ENCODE measurements around the gene MEGF11.
"Not testable (repeated sequence)": the region's sequence is repeated elsewhere in the genome, so short reads cannot be mapped to it uniquely, and the experiment has no call there.

MEGF11 gene

GRCh38 chr15:66019826-66020398 lies 233.6 kb downstream of the MEGF11 start:
- DNase-seq: no peak

- no peak for DNase-seq
Observed at GRCh38 chr15:66019368-66019767, 234.2 kb downstream of the MEGF11 start.

GRCh38 chr15:66018488-66018797 lies 235.1 kb downstream of the MEGF11 start:
- DNase-seq: no peak

GRCh38 chr15:66017792-66018487 lies 235.6 kb downstream of the MEGF11 start:
- DNase-seq: no peak

- DNase-seq: no peak
Observed at GRCh38 chr15:66017000-66017399, 236.6 kb downstream of the MEGF11 start.

- DNase-seq: no peak
Observed at GRCh38 chr15:66016199-66016598, 237.4 kb downstream of the MEGF11 start.

- DNase-seq: no peak
Observed at GRCh38 chr15:66014635-66015182, 238.8 kb downstream of the MEGF11 start.

- no peak for DNase-seq
Observed at GRCh38 chr15:66014022-66014421, 239.5 kb downstream of the MEGF11 start.

- DNase-seq: no peak
Observed at GRCh38 chr15:66008940-66009562, 244.5 kb downstream of the MEGF11 start.

- no peak for DNase-seq
Observed at GRCh38 chr15:66007663-66008262, 245.8 kb downstream of the MEGF11 start.

- no peak for DNase-seq
Observed at GRCh38 chr15:66006986-66007385, 246.6 kb downstream of the MEGF11 start.

GRCh38 chr15:66004618-66005262 lies 248.8 kb downstream of the MEGF11 start:
- no peak for DNase-seq

- not testable (repeated sequence) for DNase-seq
Observed at GRCh38 chr15:66003129-66003528, 250.4 kb downstream of the MEGF11 start.

GRCh38 chr15:66001717-66002426 lies 251.7 kb downstream of the MEGF11 start:
- no peak for DNase-seq

- DNase-seq: no peak
Observed at GRCh38 chr15:66001042-66001441, 252.5 kb downstream of the MEGF11 start.

- no peak for DNase-seq
Observed at GRCh38 chr15:65998486-65998885, 255.1 kb downstream of the MEGF11 start.

- no peak for DNase-seq
Observed at GRCh38 chr15:65996901-65997300, 256.6 kb downstream of the MEGF11 start.

- DNase-seq: no peak
Observed at GRCh38 chr15:65994832-65995231, 258.7 kb downstream of the MEGF11 start.

- DNase-seq: no peak
Observed at GRCh38 chr15:65993762-65994161, 259.8 kb downstream of the MEGF11 start.

GRCh38 chr15:65993236-65993635 lies 260.3 kb downstream of the MEGF11 start:
- no peak for DNase-seq

GRCh38 chr15:65991721-65992483 lies 261.6 kb downstream of the MEGF11 start:
- no peak for DNase-seq

Measured in activated CD4-positive, alpha-beta T cell treated with anti-CD3 and anti-CD28 coated beads for 4 hours (primary cell).